ENCODE data around the gene PPP1R9A.

Gene PPP1R9A

GRCh38 chr7:94971051-94971867, 63.9 kb downstream of the PPP1R9A start:
- no peak for DNase-seq (ENCODE audit: low read depth)
- no peak overlapping the region for H3K4me3 ChIP-seq (ENCODE audit: low read depth, low read length)
- no peak for TF ChIP-seq CTCF (IDR thresholded peaks at IDR 0.05; ENCODE audit: insufficient read depth, low read depth, low read length, missing control alignments)

- DNase-seq (ENCODE audit: low read depth): no peak
- no peak for TF ChIP-seq CTCF (IDR thresholded peaks at IDR 0.05; ENCODE audit: insufficient read depth, low read depth, low read length, missing control alignments)
- H3K4me3 ChIP-seq (ENCODE audit: low read depth, low read length): no peak overlapping the region
These were observed 64.9 kb downstream of the PPP1R9A start for GRCh38 chr7:94972296-94972695.

GRCh38 chr7:94973844-94974243, 66.5 kb downstream of the PPP1R9A start:
- DNase-seq (ENCODE audit: low read depth): no peak
- TF ChIP-seq CTCF (IDR thresholded peaks at IDR 0.05; ENCODE audit: insufficient read depth, low read depth, low read length, missing control alignments): no peak
- no peak overlapping the region for H3K4me3 ChIP-seq (ENCODE audit: low read depth, low read length)

GRCh38 chr7:94974423-94974822, 67.0 kb downstream of the PPP1R9A start:
- DNase-seq (ENCODE audit: low read depth): no peak
- no peak for TF ChIP-seq CTCF (IDR thresholded peaks at IDR 0.05; ENCODE audit: insufficient read depth, low read depth, low read length, missing control alignments)
- no peak overlapping the region for H3K4me3 ChIP-seq (ENCODE audit: low read depth, low read length)

- no peak overlapping the region for H3K4me3 ChIP-seq (ENCODE audit: low read depth, low read length)
- DNase-seq (ENCODE audit: low read depth): no peak
- TF ChIP-seq CTCF (IDR thresholded peaks at IDR 0.05; ENCODE audit: insufficient read depth, low read depth, low read length, missing control alignments): no peak
These were observed 67.9 kb downstream of the PPP1R9A start for GRCh38 chr7:94975336-94975735.

- DNase-seq (ENCODE audit: low read depth): no peak
- no peak for TF ChIP-seq CTCF (IDR thresholded peaks at IDR 0.05; ENCODE audit: insufficient read depth, low read depth, low read length, missing control alignments)
- H3K4me3 ChIP-seq (ENCODE audit: low read depth, low read length): no peak overlapping the region
These were observed 73.2 kb downstream of the PPP1R9A start for GRCh38 chr7:94980418-94981142.

Measured in GM12865 (cell line).